Activated CD8-positive, alpha-beta T cell treated with anti-CD3 and anti-CD28 coated beads, Interleukin-2, amount 10 ng/mL, durations not matched to agents 7 days and 5 days (primary cell): ENCODE results near the gene KCNMB2. TPM values are rescaled to one million over a fixed set of nuclear protein-coding genes. Genes with fewer than 3 reads are reported as not detected.

Experiments used
- ATAC-seq: fragments of 150-1000 bp; cut with Tn5 transposase; one replicate; pipeline ENCODE4 v1.10.0; 2021; ENCODE audit warnings: moderate library complexity
- CTCF ChIA-PET: fragments of 350-600 bp; sonication (Branson Sonifier 250); formaldehyde crosslinking; loops from one replicate; lab custom pipeline; 2021; ENCODE audit warnings: antibody characterized with exemption; lab: Charles Lee
- POLR2A ChIA-PET: fragments of 350-600 bp; sonication (Branson Sonifier 250); formaldehyde crosslinking; loops from one replicate; lab custom pipeline; 2021; ENCODE audit warnings: antibody characterized with exemption; lab: Charles Lee
- DNase-seq: peaks from one replicate; pipeline ENCODE4 v3.0.0-alpha.2; 2020
- H3K27ac Mint-ChIP-seq: one replicate; pipeline ENCODE4 v1.8.0; 2021; ENCODE audit warnings: mild to moderate bottlenecking, mixed read lengths
- H3K27me3 Mint-ChIP-seq: one replicate; pipeline ENCODE4 v1.8.0; 2021; ENCODE audit warnings: low read depth, mixed read lengths
- H3K36me3 Mint-ChIP-seq: one replicate; pipeline ENCODE4 v1.8.0; 2021; ENCODE audit warnings: low read depth, mixed read lengths
- H3K4me1 Mint-ChIP-seq: one replicate; pipeline ENCODE4 v1.8.0; 2021; ENCODE audit warnings: low read depth, mixed read lengths
- H3K4me3 Mint-ChIP-seq: one replicate; pipeline ENCODE4 v1.8.0; 2021; ENCODE audit warnings: mild to moderate bottlenecking, mixed read lengths
- H3K9me3 Mint-ChIP-seq: one replicate; pipeline ENCODE4 v1.8.0; 2022; ENCODE audit warnings: mixed read lengths; ENCODE audit not compliant: insufficient read depth
- total RNA-seq, 2 experiments: library from RNA; stranded (reverse); gene quantifications; one replicate each; pipeline ENCODE4 v1.2.3, GENCODE V29; 2021

KCNMB2 gene
- total RNA-seq, 2 experiments from 2014 or later, result not detected

DNA sequence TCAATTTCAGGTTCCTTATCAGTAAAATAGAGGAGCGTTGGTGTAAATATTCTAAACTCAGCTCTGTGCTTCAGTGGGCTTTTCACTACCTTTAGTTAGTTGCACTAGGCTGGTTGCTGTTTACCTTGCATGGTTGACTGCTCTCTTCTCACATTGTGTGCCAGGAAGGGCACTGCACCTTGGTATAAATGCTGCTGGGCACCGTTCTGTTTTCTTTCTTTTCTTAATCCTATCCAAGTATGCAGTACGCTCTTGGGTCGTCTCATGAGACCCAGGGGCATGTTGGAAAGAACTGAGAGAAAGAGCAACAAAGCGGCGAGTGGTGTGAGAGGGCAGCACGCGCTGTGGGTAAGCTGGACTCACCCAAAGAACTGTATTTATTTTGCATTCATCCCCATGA lies 22.4 kb downstream of the KCNMB2 start:
- Mint-ChIP-seq H3K36me3 (no peaks in the 10 kb centered on the region), H3K9me3 (no peaks in the 10 kb centered on the region), H3K4me1 (no peaks in the 10 kb centered on the region), H3K4me3 (no peak overlapping the region), H3K27me3 (no peaks in the 10 kb centered on the region), H3K27ac (no peak overlapping the region)
- ATAC-seq (no peak), DNase-seq (no peak)
- ChIA-PET POLR2A (no interaction called here), CTCF (no interaction called here)

DNA sequence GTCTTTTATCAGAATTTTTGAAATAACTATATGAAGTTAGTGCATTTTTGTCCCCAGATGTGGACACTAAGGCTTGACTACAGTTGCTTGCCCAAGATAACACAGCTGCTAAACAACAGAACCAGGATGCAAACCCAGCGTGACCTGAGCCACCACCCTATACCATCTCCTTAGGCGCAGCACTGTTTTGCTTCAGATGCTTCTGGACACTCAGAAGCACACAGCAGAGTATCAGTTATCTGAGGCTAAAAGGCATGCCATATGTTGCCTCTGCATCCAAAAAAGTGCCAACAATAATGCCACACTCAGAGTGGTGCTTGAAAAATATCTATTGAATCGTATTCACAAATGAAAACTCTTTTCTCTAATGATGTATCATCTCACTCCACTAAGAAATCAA lies 24.5 kb downstream of the KCNMB2 start:
- H3K27me3 Mint-ChIP-seq, result no peaks in the 10 kb centered on the region
- POLR2A ChIA-PET, result no interaction called here
- no peak overlapping the region for H3K27ac Mint-ChIP-seq
- no peak overlapping the region for H3K4me3 Mint-ChIP-seq
- H3K36me3 Mint-ChIP-seq, result no peaks in the 10 kb centered on the region
- no peaks in the 10 kb centered on the region for H3K9me3 Mint-ChIP-seq
- no peak for ATAC-seq
- H3K4me1 Mint-ChIP-seq, result no peaks in the 10 kb centered on the region
- CTCF ChIA-PET, result no interaction called here
- DNase-seq, result no peak

DNA sequence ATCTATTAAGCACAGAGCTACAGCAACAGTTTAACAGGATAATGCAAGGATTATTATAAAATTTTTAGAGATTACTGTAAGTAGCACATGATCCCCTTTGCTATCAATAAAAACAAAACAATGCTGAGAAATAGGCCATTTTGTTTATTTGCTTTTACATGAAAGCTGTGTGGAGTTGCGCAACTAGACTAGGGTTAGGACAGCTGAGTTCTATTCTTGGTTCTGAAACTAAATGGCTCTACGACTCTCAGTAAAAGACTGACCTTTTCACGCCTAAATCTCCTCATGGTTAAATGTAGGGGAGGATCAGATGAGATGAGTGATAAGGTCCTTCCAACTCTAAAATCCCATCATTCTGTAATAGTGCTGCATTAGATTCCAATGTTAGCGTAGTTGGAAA lies 25.0 kb downstream of the KCNMB2 start:
- ATAC-seq, result no peak
- no peaks in the 10 kb centered on the region for H3K9me3 Mint-ChIP-seq
- ChIA-PET POLR2A (no interaction called here), CTCF (interaction anchor here (1.2 kb wide), 1 partner anchor 14 kb away, joined by 3 read pairs; no protein-coding TSS in a partner anchor)
- no peak for DNase-seq
- H3K27ac Mint-ChIP-seq, result no peak overlapping the region
- no peaks in the 10 kb centered on the region for H3K36me3 Mint-ChIP-seq
- no peaks in the 10 kb centered on the region for H3K4me1 Mint-ChIP-seq
- H3K27me3 Mint-ChIP-seq, result no peaks in the 10 kb centered on the region
- H3K4me3 Mint-ChIP-seq, result no peak overlapping the region

DNA sequence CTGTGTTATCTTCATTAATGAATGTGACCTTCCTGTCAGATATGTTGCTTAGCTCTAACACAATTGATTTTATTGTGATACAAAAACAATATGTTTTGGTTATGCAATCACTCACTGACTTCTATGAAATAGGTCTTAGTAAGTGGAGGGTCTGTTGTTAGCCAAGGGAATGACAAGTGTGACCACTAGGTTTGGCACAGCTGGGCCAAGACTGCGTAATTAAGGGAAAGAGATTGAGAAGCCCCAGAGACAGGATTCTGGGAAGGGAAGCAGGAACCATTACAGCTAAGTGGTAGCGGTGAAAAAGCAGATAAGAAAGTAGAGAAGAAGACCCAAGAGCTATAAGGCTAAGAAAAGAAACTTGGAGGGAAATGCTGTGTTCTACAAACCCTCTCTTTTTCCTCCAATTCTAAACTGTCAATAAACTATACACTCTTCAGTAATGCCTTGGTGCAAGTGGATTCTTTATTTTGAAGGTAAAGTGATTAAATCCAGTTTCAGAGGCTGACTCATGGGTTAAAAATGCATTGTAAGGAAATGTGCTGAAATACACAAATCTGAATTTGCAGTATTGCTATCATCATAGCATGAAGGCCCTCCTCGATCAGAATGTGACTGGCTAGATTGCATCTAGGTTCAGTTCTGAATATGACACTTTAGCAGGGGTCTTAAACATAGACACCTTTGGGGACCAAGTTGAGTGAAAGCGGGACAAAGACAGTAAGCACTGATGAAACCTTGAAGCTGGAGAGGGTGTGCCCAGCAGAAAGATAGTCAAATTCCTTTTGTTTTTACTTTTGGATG lies 26.1 kb downstream of the KCNMB2 start:
- H3K4me3 Mint-ChIP-seq, result no peak overlapping the region
- POLR2A ChIA-PET, result no interaction called here
- no peaks in the 10 kb centered on the region for H3K9me3 Mint-ChIP-seq
- ATAC-seq (no peak), DNase-seq (no peak)
- CTCF ChIA-PET, result interaction anchor here (0.6 to 1.2 kb wide), 2 partner anchors 13 to 228 kb away, joined by 3 read pairs; no protein-coding TSS in a partner anchor
- no peaks in the 10 kb centered on the region for H3K4me1 Mint-ChIP-seq
- no peaks in the 10 kb centered on the region for H3K36me3 Mint-ChIP-seq
- no peak overlapping the region for H3K27ac Mint-ChIP-seq
- no peaks in the 10 kb centered on the region for H3K27me3 Mint-ChIP-seq

DNA sequence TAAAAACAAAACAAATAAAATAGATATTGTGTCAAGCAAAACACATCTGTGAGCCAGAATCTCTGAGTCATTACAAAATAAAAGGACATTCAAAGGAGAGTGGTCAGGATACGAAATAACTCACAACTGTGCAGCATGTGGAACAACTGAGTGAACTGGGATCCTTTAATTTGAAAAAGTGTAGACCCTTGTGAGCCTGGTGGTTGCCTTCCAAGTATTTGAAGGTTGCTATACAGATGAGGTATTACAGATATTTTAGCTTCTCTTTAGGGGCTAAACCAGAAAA lies 26.7 kb downstream of the KCNMB2 start:
- Mint-ChIP-seq H3K36me3 (no peaks in the 10 kb centered on the region), H3K4me1 (no peaks in the 10 kb centered on the region), H3K27me3 (no peaks in the 10 kb centered on the region), H3K4me3 (no peak overlapping the region), H3K9me3 (no peaks in the 10 kb centered on the region), H3K27ac (no peak overlapping the region)
- ChIA-PET POLR2A (no interaction called here), CTCF (interaction anchor here (0.6 kb wide), 1 partner anchor 228 kb away, joined by 3 read pairs; no protein-coding TSS in a partner anchor)
- ATAC-seq (no peak), DNase-seq (no peak)

DNA sequence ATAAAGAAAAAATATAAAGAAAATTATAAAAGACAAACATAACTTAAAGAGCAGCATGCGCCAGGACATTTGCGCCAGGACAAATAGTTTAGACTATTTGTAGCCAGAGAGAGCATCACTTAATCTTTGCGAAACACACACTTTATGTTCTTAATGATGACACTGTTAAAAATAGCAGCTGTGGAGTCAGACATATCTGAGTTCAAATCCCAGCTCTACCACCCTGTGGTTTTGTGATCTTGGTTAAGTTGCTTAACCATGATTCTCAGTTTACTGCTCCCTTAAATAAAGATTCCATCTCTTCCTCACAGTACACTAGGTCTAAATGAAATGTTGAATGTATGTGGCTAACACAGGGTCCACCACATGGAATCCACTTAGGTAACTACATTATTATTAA lies 31.4 kb downstream of the KCNMB2 start:
- ChIA-PET CTCF (no interaction called here), POLR2A (no interaction called here)
- H3K4me3 Mint-ChIP-seq, result no peak overlapping the region
- no peak for DNase-seq
- no peaks in the 10 kb centered on the region for H3K27me3 Mint-ChIP-seq
- H3K4me1 Mint-ChIP-seq, result no peaks in the 10 kb centered on the region
- no peaks in the 10 kb centered on the region for H3K9me3 Mint-ChIP-seq
- H3K27ac Mint-ChIP-seq, result no peak overlapping the region
- H3K36me3 Mint-ChIP-seq, result no peaks in the 10 kb centered on the region
- no peak for ATAC-seq

DNA sequence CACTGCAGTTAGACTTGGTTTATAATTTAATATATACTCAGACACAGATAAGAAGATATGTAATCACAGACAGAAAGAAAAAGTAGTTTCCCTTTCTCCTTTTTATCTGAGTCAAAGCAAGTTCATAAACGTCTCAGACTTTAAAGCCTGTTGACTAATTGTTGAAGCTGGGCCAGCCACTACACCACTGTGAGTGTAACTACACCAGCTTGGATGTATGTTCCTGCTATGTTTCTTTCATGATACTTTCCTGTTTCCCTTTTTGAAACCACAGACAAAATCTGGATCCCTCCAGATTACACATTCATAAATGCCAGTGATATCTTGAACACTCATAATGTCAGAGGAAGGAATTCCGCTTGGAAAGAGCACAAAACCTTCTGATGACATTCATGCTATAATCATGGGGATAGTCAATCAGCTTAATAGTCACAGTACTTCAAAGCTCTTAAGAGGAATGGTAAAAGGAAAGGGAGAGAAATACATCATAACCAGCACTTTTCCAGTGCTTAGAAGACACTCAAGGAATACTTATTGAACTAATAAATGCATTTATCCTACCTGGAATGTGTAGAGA lies 32.0 kb downstream of the KCNMB2 start:
- Mint-ChIP-seq H3K9me3 (no peaks in the 10 kb centered on the region), H3K27ac (no peak overlapping the region), H3K27me3 (no peaks in the 10 kb centered on the region), H3K4me3 (no peak overlapping the region), H3K36me3 (no peaks in the 10 kb centered on the region), H3K4me1 (no peaks in the 10 kb centered on the region)
- CTCF ChIA-PET, result no interaction called here
- POLR2A ChIA-PET, result no interaction called here
- no peak for DNase-seq
- ATAC-seq, result no peak

DNA sequence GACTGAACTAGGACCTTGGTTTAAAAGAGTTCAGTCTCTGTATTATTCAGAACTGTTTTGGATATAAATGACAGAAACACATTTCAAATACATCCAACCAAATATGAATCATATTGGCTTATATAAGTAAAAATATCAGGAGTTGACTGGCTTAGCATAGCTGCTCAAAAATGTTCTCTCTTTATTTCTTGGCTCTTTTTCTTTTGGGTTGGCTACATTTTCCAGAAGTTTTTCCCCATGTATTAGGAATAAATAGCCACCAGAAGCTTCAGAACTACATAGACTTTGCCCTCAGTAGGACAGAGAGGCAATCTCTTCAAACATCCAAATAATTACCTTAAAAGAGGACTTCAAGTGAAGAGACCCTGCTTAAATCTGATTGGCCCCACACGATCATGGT lies 32.7 kb downstream of the KCNMB2 start:
- CTCF ChIA-PET, result no interaction called here
- DNase-seq, result no peak
- Mint-ChIP-seq H3K27ac (no peak overlapping the region), H3K27me3 (no peaks in the 10 kb centered on the region), H3K9me3 (no peaks in the 10 kb centered on the region), H3K36me3 (no peaks in the 10 kb centered on the region), H3K4me3 (no peak overlapping the region), H3K4me1 (no peaks in the 10 kb centered on the region)
- POLR2A ChIA-PET, result no interaction called here
- no peak for ATAC-seq

DNA sequence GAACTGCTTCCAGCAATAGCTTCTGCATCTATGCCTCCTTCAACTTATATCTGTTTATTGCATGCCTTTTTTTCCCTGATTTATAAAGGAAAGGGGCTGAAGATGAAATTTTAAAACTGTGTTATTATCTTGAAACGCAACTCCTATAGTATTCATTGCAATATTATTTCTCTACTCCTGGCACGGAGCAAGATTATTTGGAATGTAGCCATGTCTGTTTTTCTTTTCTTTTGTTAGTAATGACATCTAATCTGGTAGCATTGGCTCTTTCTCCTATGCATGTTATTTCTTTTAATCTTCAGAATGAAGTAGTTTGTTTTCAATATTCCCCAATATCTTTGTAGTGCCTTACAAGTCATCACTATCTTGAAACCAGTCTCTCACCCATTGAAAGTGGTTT lies 33.6 kb downstream of the KCNMB2 start:
- DNase-seq (no peak), ATAC-seq (no peak)
- H3K4me3 Mint-ChIP-seq, result no peak overlapping the region
- no peaks in the 10 kb centered on the region for H3K4me1 Mint-ChIP-seq
- ChIA-PET CTCF (no interaction called here), POLR2A (no interaction called here)
- H3K9me3 Mint-ChIP-seq, result no peaks in the 10 kb centered on the region
- H3K36me3 Mint-ChIP-seq, result no peaks in the 10 kb centered on the region
- H3K27me3 Mint-ChIP-seq, result no peaks in the 10 kb centered on the region
- no peak overlapping the region for H3K27ac Mint-ChIP-seq

DNA sequence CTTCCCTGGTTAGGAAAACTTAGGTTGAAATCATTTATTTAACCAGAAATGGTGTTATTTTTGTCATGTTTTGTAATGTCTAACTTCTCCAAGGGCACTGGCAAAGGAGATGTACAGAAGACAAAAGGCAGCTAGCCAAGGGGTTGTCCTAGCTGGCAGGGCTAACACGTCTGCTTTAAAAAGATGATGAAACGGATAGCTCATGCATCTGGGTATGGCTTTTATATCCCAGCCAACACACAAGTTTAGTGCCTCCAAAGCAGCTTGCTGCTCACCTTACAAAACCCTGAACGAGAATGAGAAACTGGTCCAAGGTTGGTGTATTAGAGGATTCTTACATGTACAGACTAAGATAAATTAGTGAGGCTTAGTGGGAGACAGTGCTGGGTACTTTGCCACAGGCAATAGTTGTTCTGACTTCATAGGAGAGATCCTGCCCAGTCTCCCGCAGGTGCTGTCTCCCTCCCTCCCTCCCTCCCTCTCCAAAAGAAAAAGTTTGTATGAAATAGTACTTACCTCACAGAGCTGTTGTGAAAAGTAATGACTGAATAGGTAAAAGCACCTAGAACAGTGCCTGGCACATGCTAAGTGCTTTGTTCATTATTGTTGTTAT lies 47.8 kb downstream of the KCNMB2 start:
- H3K36me3 Mint-ChIP-seq, result no peaks in the 10 kb centered on the region
- POLR2A ChIA-PET, result no interaction called here
- no peak overlapping the region for H3K27ac Mint-ChIP-seq
- no peaks in the 10 kb centered on the region for H3K4me1 Mint-ChIP-seq
- CTCF ChIA-PET, result no interaction called here
- H3K4me3 Mint-ChIP-seq, result no peak overlapping the region
- H3K9me3 Mint-ChIP-seq, result peaks cover 8% of the 10 kb centered on the region
- ATAC-seq (no peak), DNase-seq (no peak)
- no peaks in the 10 kb centered on the region for H3K27me3 Mint-ChIP-seq

DNA sequence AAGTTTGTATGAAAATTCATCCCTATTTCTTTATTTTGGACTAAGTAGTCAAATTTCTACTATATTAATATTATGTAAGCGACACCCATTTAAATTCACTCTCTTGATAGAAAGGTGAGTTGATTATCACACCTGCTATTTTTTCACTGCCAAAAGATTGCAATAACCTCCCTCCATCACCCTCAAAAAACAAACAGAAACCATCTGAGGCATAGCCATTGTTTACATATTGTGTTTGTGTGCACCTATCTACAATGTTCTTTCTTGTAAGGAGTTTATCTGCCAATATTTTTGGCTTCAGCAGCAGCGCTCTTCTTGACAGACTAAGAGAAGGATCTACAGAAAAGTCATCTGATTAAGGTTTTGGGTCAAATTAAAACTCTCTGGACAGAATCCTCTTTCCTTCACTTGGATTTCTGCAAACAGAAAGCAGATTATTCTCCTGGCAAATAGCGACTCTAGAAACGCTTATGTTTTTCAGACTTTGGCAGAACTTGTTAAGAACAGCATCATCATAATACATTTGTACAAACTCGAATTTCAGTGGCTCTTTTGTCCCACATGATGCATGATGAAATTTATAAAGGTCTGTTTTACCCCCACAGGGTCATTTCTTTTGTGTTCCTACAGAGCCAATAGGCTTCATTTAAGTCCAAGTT lies 48.6 kb downstream of the KCNMB2 start:
- DNase-seq (no peak), ATAC-seq (no peak)
- no peaks in the 10 kb centered on the region for H3K36me3 Mint-ChIP-seq
- no peak overlapping the region for H3K4me3 Mint-ChIP-seq
- no peaks in the 10 kb centered on the region for H3K27me3 Mint-ChIP-seq
- H3K4me1 Mint-ChIP-seq, result no peaks in the 10 kb centered on the region
- ChIA-PET CTCF (no interaction called here), POLR2A (no interaction called here)
- no peak overlapping the region for H3K27ac Mint-ChIP-seq
- peaks cover under 1% of the 10 kb centered on the region for H3K9me3 Mint-ChIP-seq

DNA sequence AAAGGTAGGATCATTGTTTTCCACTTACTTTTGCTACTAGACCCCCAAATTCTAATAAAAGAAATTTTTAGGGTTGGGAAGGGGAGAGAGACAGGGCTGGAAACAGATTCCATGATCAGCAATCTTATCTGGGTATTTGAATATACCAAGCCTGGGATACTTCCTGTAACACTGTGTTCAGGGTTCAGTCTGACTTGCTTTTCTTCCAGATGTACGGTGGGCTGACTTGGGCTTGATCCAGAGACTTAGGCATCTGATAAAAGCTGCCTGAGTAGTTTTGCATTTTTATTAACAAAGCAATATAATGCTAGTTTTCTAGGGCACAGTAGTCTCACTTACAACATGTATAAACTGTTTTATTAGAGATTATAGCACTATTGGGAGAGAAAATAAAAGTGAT lies 49.2 kb downstream of the KCNMB2 start:
- H3K27me3 Mint-ChIP-seq, result no peaks in the 10 kb centered on the region
- ChIA-PET POLR2A (no interaction called here), CTCF (no interaction called here)
- DNase-seq (no peak), ATAC-seq (no peak)
- H3K4me1 Mint-ChIP-seq, result no peaks in the 10 kb centered on the region
- no peaks in the 10 kb centered on the region for H3K9me3 Mint-ChIP-seq
- no peaks in the 10 kb centered on the region for H3K36me3 Mint-ChIP-seq
- no peak overlapping the region for H3K27ac Mint-ChIP-seq
- no peak overlapping the region for H3K4me3 Mint-ChIP-seq
